ENCODE data around the gene SLC6A2. TPM values are rescaled to one million over a fixed set of nuclear protein-coding genes. Genes with fewer than 3 reads are reported as not detected.
A peak's percentile ranks its signal among the peaks of the same experiment; 100 is the strongest.
"Not testable (repeated sequence)": the region's sequence is repeated elsewhere in the genome, so short reads cannot be mapped to it uniquely, and the experiment has no call there.

Gene SLC6A2
- total RNA-seq, result 1 to 10 TPM in 1 of 6 experiments, under 1 TPM in 2, not detected in 3; 0.37 to 2.9 (median 0.37) TPM
- long read RNA-seq, result 0 reads

DNA sequence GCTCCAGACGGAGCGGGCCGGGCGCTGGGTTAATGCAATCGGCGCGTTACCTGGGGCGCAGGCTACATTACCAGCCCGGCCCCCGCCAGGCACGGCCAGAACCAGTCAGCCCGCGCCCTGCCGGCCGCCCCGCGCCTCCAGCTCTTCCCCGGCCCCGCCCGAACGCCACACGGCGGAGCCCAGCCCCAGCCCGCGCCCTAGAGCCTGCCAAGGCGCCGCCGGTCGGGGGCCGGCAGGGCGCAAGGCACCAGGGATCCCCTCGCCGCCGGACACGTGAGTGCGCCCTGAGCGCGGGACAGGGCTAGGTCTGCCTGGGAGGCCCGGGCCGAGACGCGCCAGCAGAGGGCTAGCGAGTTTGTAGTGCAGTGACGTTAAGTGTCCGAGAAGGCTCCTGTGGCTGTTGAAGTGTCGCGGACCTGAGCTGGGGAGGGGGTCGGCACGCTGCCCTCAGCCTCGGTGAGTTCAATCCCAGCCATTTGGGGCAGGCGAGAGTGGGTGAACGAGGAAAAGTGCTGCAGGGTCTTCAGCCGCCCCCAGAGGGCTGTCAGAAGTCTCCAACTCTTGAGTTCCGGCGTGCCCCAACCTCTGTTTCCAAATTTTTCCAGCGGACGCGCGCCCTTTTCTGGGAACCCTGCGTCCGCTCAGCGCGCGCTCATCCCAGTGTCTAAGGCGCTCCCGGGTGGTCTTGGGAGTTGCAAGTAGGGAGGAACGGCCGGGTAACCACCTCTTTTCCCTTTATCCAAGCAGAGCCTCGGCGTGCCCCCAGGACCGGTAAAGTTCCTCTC is at the start of gene SLC6A2:
TSS of gene SLC6A2 (plus strand) at position 92 of the 785 bp plus-strand sequence. CDS start 707 bp downstream, outside the sequence.
- no peaks in the 10 kb centered on the region for H3K36me3 ChIP-seq
- ATAC-seq (peak in 3 of 4 donors; percentile 38 to 61 (median 44)), DNase-seq (no peak)
- WGBS (ENCODE audit: insufficient coverage, low coverage, low lambda C conversion rate, missing lambda C conversion rate), result 0% methylated on average over 17 of the region's 71 CpGs
- intact Hi-C loops (cut with DNase I), result no loop called here
- H3K4me3 ChIP-seq, result no peak within 1 kb of the TSS
- H3K27ac ChIP-seq, result no peak within 1 kb of the TSS
- TF ChIP-seq POLR2A (IDR thresholded peaks at IDR 0.05), result no peak
- H3K27me3 ChIP-seq, result peaks cover 0 to 6% of the 10 kb centered on the region in 2 donors
- H3K4me1 ChIP-seq, result peaks cover 0 to 7% (median 0%) of the 10 kb centered on the region in 4 donors
- no peaks in the 10 kb centered on the region for H3K9me3 ChIP-seq

DNA sequence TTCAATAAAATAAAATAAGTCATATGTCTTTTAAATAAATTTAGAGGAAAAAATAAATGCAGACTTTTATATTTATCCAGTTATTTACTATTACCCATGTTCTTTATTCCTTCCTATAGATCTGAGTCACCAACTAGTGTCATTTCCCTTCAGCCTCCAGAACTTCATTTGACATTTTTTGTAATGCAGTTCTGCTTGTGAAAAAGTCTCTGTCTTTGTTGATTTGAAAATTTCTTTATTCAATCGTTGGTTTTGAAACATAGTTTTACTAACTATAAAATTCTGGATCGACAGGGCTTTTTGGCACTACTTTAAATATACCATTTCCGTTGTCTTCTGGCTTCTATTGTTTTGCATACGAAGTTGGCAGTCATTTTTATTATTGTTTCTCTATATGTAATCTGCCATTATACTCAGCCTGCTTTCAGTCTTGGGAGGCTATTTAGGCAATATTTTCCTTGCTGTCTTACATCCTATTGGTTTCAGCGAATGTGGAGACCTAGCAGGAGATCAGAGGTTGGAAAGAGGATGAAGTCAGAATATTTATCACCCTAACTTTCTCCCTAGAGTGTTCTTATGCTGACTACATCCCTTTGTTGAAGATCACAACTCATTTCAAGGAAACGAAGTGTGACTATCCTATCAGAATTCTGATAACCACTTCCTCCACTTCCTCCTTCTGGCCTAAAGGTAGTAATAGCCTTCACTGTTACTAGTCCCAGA is 42.0 kb upstream of the SLC6A2 start:
- Histone ChIP-seq H3K9me3 (no peaks in the 10 kb centered on the region), H3K27ac (no peak overlapping the region), H3K36me3 (no peaks in the 10 kb centered on the region), H3K4me3 (no peak overlapping the region), H3K27me3 (no peaks in the 10 kb centered on the region), H3K4me1 (no peaks in the 10 kb centered on the region)
- TF ChIP-seq, protein P1, sequence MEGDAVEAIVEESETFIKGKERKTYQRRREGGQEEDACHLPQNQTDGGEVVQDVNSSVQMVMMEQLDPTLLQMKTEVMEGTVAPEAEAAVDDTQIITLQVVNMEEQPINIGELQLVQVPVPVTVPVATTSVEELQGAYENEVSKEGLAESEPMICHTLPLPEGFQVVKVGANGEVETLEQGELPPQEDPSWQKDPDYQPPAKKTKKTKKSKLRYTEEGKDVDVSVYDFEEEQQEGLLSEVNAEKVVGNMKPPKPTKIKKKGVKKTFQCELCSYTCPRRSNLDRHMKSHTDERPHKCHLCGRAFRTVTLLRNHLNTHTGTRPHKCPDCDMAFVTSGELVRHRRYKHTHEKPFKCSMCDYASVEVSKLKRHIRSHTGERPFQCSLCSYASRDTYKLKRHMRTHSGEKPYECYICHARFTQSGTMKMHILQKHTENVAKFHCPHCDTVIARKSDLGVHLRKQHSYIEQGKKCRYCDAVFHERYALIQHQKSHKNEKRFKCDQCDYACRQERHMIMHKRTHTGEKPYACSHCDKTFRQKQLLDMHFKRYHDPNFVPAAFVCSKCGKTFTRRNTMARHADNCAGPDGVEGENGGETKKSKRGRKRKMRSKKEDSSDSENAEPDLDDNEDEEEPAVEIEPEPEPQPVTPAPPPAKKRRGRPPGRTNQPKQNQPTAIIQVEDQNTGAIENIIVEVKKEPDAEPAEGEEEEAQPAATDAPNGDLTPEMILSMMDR (IDR thresholded peaks at IDR 0.05), result no peak
- TF ChIP-seq POLR2A (IDR thresholded peaks at IDR 0.05), result no peak
- intact Hi-C loops (cut with DNase I), result no loop called here
- DNase-seq (no peak), ATAC-seq (no peak)
- 41% methylated on average over 6 of the region's 6 CpGs for WGBS (ENCODE audit: insufficient coverage, low coverage, low lambda C conversion rate, missing lambda C conversion rate)

DNA sequence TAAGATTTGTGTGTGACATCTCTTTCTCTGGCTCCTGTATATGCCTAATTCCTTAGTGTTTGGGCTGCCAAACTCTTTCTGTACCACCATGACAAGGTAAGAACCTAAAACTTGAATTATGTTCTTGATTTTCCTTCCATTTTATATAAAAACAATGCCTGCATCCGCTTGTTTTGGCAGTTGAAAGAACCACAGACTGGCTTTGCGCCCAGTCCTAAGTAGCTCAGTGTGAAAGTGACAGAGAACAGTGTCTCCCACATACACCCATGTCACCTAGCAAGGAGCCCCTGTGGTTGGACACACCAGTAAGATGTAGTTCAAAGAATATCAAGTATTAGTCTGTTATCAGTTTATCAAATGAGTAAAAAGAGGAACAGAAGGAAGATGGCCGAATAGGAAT is 40.7 kb upstream of the SLC6A2 start:
- no peaks in the 10 kb centered on the region for H3K9me3 ChIP-seq
- no peak overlapping the region for H3K4me3 ChIP-seq
- intact Hi-C loops (cut with DNase I), result no loop called here
- H3K4me1 ChIP-seq, result no peaks in the 10 kb centered on the region
- H3K36me3 ChIP-seq, result no peaks in the 10 kb centered on the region
- ATAC-seq (no peak), DNase-seq (no peak)
- no peak overlapping the region for H3K27ac ChIP-seq
- H3K27me3 ChIP-seq, result no peaks in the 10 kb centered on the region
- WGBS (ENCODE audit: insufficient coverage, low coverage, low lambda C conversion rate, missing lambda C conversion rate), result 60% methylated on average over 3 of the region's 3 CpGs
- TF ChIP-seq POLR2A (IDR thresholded peaks at IDR 0.05), result no peak
- TF ChIP-seq, protein P1 (IDR thresholded peaks at IDR 0.05), result no peak

DNA sequence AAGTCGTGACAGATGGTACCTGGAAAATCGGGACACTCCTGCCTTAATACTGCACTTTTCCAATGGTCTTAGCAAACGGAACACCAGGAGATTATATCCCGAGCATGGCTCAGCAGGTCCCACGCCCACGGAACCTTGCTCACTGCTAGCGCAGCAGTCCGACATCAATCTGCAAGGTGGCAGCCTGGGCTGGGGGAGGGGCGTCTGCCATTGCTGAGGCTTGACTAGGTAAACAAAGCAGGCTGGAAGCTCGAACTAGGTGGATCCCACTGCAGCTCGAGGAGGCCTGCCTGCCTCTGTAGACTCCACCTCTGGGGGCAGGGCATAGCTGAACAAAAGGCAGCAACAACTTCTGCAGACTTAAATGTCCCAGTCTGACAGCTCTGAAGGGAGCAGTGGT is 40.1 kb upstream of the SLC6A2 start:
- H3K9me3 ChIP-seq; ATAC-seq; H3K36me3 ChIP-seq; H3K27ac ChIP-seq; H3K27me3 ChIP-seq; H3K4me1 ChIP-seq; intact Hi-C loops (cut with DNase I); H3K4me3 ChIP-seq: not testable (repeated sequence)
- peak in 1 of 3 donors; percentile 33 for DNase-seq
- WGBS (ENCODE audit: insufficient coverage, low coverage, low lambda C conversion rate, missing lambda C conversion rate), result 74% methylated on average over 8 of the region's 11 CpGs

DNA sequence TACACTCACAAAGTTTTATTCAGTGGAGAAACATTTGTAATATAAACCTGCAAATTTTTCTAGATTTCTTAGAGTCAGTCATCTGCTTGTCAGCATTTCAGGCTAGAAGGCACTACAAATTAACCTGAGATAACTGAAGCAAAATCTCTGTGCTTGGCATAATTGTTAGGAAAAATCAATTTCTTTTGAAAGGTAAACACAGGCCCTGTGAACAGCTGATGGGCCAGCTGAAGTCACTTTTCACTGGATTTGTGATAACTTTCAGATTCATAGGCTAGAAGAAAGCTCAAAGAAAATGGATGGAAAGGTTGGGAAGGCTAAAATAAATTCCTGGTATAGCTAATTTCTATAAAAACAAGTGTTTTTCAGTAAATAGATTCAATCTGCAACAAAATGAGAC is 34.0 kb upstream of the SLC6A2 start:
- peak overlapping the region in 1 of 3 donors; percentile 53 for H3K27ac ChIP-seq
- DNase-seq, result no peak
- H3K4me1 ChIP-seq, result peaks cover 0 to 28% (median 5%) of the 10 kb centered on the region in 4 donors
- TF ChIP-seq, protein P1 (IDR thresholded peaks at IDR 0.05), result no peak
- no peak for TF ChIP-seq POLR2A (IDR thresholded peaks at IDR 0.05)
- no peaks in the 10 kb centered on the region for H3K27me3 ChIP-seq
- no peaks in the 10 kb centered on the region for H3K36me3 ChIP-seq
- no peaks in the 10 kb centered on the region for H3K9me3 ChIP-seq
- peak; percentile 68 to 84 (median 78) for ATAC-seq
- H3K4me3 ChIP-seq, result no peak overlapping the region
- intact Hi-C loops (cut with DNase I), result no loop called here

Data from right lobe of liver (tissue), 6 donors.